SK-N-SH (cell line): Measurements from ENCODE around the gene GDPGP1.

ENCODE experiments used
- CTCF ChIP-seq: fragments of 200-600 bp; sonication (generic); IDR thresholded peaks from 2 replicates; pipeline ENCODE4 v1.6.1; 2017; ENCODE audit warnings: antibody characterized with exemption, mild to moderate bottlenecking, moderate library complexity
- ELF1 ChIP-seq: IDR thresholded peaks from 2 replicates; pipeline ENCODE4 v1.4.0; 2012
- EP300 ChIP-seq, 2 experiments: IDR thresholded peaks; 2 replicates each; pipeline versions ENCODE4 v1.4.0 to v1.6.1; 2012; ENCODE audit warnings: borderline replicate concordance in 1 of 2, low read depth in 1 of 2, low read length in 1 of 2
- MAX ChIP-seq: IDR thresholded peaks from 2 replicates; pipeline ENCODE4 v1.4.0; 2012; ENCODE audit warnings: low read depth
- PBX3 ChIP-seq: IDR thresholded peaks from 2 replicates; pipeline ENCODE4; 2012
- RAD21 ChIP-seq: IDR thresholded peaks from 2 replicates; pipeline ENCODE4 v1.6.1; 2012; ENCODE audit warnings: mild to moderate bottlenecking, low read length
- RFX5 ChIP-seq: IDR thresholded peaks from 2 replicates; pipeline ENCODE4 v1.6.1; 2012; ENCODE audit warnings: mild to moderate bottlenecking, improper control_type of control experiment, low read length
- SIN3A ChIP-seq: IDR thresholded peaks from 2 replicates; pipeline ENCODE4 v1.6.1; 2012; ENCODE audit warnings: low read depth, mild to moderate bottlenecking, low read length, moderate library complexity, borderline replicate concordance
- SMC3 ChIP-seq: IDR thresholded peaks from 2 replicates; pipeline ENCODE4 v1.6.1; 2012; ENCODE audit warnings: low read depth, low read length, improper control_type of control experiment
- YY1 ChIP-seq: IDR thresholded peaks from 2 replicates; pipeline ENCODE4 v1.4.0; 2012; ENCODE audit warnings: low read depth, mild to moderate bottlenecking

- TF ChIP-seq SIN3A (no peak), EP300 (IDR thresholded peaks at IDR 0.05; ENCODE audit: borderline replicate concordance in 1 of 2, low read depth in 1 of 2, low read length in 1 of 2) (no peak), PBX3 (no peak), CTCF (no peak), SMC3 (no peak), RAD21 (no peak), MAX (no peak), RFX5 (no peak), YY1 (no peak), ELF1 (no peak)
Measured at GRCh38 chr15:90295270-90295648, 61.2 kb downstream of the GDPGP1 start.
